GM12878 (cell line): ENCODE results near the gene COA5. TPM values are rescaled to one million over a fixed set of nuclear protein-coding genes. Genes with fewer than 3 reads are reported as not detected.

ENCODE experiments used
- ATAC-seq: fragments of 200-7000 bp; cut with Tn5 transposase; 3 replicates; pipeline ENCODE4 v1.9.1; 2020; ENCODE audit warnings: mild to moderate bottlenecking, moderate library complexity
- BruUV-seq: library from RNA; stranded (reverse); fragments of 400-500 nt; replicated peaks from 2 replicates; lab custom pipeline; 2021; lab: Mats Ljungman, UMichigan
- CTCF ChIA-PET: fragments of 300-600 bp; sonication (Branson Sonifier 250); formaldehyde crosslinking; extraction: SDS; loops from one replicate; lab custom pipeline; 2021; ENCODE audit warnings: inconsistent platforms; lab: Yijun Ruan, JAX
- POLR2A ChIA-PET: fragments of 350-600 bp; formaldehyde crosslinking; extraction: SDS; loops from one replicate; lab custom pipeline; 2021; ENCODE audit warnings: inconsistent platforms; lab: Charles Lee
- RAD21 ChIA-PET: fragments of 300-600 bp; sonication (Branson Sonifier 250); formaldehyde crosslinking; loops from one replicate; lab custom pipeline; 2023; ENCODE audit warnings: antibody characterized with exemption; ENCODE audit not compliant: unreplicated experiment; lab: Charles Lee
- SMC1A ChIA-PET: fragments of 300-600 bp; sonication (Branson Sonifier 250); formaldehyde crosslinking; loops from one replicate; lab custom pipeline; 2023; ENCODE audit not compliant: unreplicated experiment, uncharacterized antibody; lab: Charles Lee
- DNase-seq: peaks from one replicate; pipeline ENCODE4 v3.0.0-alpha.2; 2011; ENCODE audit warnings: low read depth, low spot score
- FAIRE-seq: peaks from 3 replicates; lab custom pipeline; 2011; peaks lifted over from hg19 to GRCh38; lab: Jason Lieb, UNC
- H2AFZ ChIP-seq: 2 replicates; pipeline ENCODE4 v1.6.0; 2011; ENCODE audit warnings: low read depth, low read length, control low read depth; ENCODE audit not compliant: control insufficient read depth
- H3K27ac ChIP-seq: 2 replicates; pipeline ENCODE4 v1.5.1; 2011; ENCODE audit warnings: control low read depth; ENCODE audit not compliant: control insufficient read depth, insufficient read depth
- H3K27me3 ChIP-seq, 2 experiments: replicated peaks in 1 of 2; 2 replicates each; pipeline versions ENCODE4 v1.6.0 to v1.6.1; 2011; ENCODE audit warnings: low read length in 1 of 2; ENCODE audit not compliant: control insufficient read depth in 2 of 2, insufficient read depth in 2 of 2
- H3K36me3 ChIP-seq, 2 experiments: 2 replicates each; pipeline ENCODE4 v1.5.1; 2011; ENCODE audit warnings: low read length in 1 of 2; ENCODE audit not compliant: control insufficient read depth in 2 of 2, insufficient read depth in 2 of 2
- H3K4me1 ChIP-seq: 2 replicates; pipeline ENCODE4 v1.6.1; 2011; ENCODE audit warnings: mild to moderate bottlenecking, low read length, moderate library complexity, mixed read lengths; ENCODE audit not compliant: control insufficient read depth, insufficient read depth
- H3K4me2 ChIP-seq: 2 replicates; pipeline ENCODE4 v1.6.0; 2011; ENCODE audit warnings: control low read depth; ENCODE audit not compliant: control insufficient read depth, insufficient read depth
- H3K4me3 ChIP-seq: fragments of 200-600 bp; sonication (generic); 2 replicates; pipeline ENCODE4 v1.5.1; 2016
- H3K79me2 ChIP-seq: 2 replicates; pipeline ENCODE4 v1.6.0; 2011; ENCODE audit warnings: low read length; ENCODE audit not compliant: control insufficient read depth, insufficient read depth
- H3K9ac ChIP-seq: 2 replicates; pipeline ENCODE4 v1.8.0; 2011; ENCODE audit warnings: low read length, control low read depth, mixed read lengths; ENCODE audit not compliant: control insufficient read depth, insufficient read depth
- H3K9me3 ChIP-seq: replicated peaks from 3 replicates; pipeline ENCODE4 v1.5.1; 2011; ENCODE audit warnings: mild to moderate bottlenecking, low read length; ENCODE audit not compliant: control insufficient read depth, insufficient read depth
- H4K20me1 ChIP-seq: 2 replicates; pipeline ENCODE4 v1.6.0; 2011; ENCODE audit not compliant: control insufficient read depth, insufficient read depth
- ASH2L ChIP-seq: fragments of 300-600, 200-600 bp; sonication (generic); IDR thresholded peaks from 2 replicates; pipeline ENCODE4 v1.6.1; 2017; ENCODE audit warnings: low read depth, mild to moderate bottlenecking, borderline replicate concordance
- BACH1 ChIP-seq: fragments of 450-650 bp; IDR thresholded peaks from 2 replicates; pipeline ENCODE4 v1.6.1; 2017; ENCODE audit warnings: mild to moderate bottlenecking, borderline replicate concordance
- CBFB ChIP-seq: IDR thresholded peaks from 2 replicates; pipeline ENCODE4 v1.6.1; 2016; ENCODE audit warnings: antibody characterized with exemption, low read depth
- IKZF1 ChIP-seq: fragments of 450-650 bp; conservative IDR thresholded peaks from 2 replicates; pipeline ENCODE4 v1.6.1; 2017; ENCODE audit warnings: antibody characterized with exemption, mild to moderate bottlenecking
- MTA3 ChIP-seq: IDR thresholded peaks from 2 replicates; pipeline ENCODE4 v1.6.1; 2012; ENCODE audit warnings: low read length, inconsistent platforms, borderline replicate concordance
- MXI1 ChIP-seq: fragments of 150-350 bp; IDR thresholded peaks from 2 replicates; pipeline ENCODE4 v1.6.1; 2011; ENCODE audit warnings: low read depth, mild to moderate bottlenecking, inconsistent platforms, low read length, improper control_type of control experiment
- NFIC ChIP-seq: IDR thresholded peaks from 2 replicates; pipeline ENCODE4 v1.6.1; 2012; ENCODE audit warnings: low read depth, mild to moderate bottlenecking, inconsistent platforms, low read length, moderate library complexity
- NKRF ChIP-seq: fragments of 450-650 bp; conservative IDR thresholded peaks from 2 replicates; pipeline ENCODE4 v1.6.1; 2017; ENCODE audit warnings: mild to moderate bottlenecking, moderate library complexity
- TCF12 ChIP-seq: IDR thresholded peaks from 2 replicates; pipeline ENCODE4 v1.6.1; 2011; ENCODE audit warnings: low read depth, mild to moderate bottlenecking, low read length
- ZNF274 ChIP-seq: IDR thresholded peaks from one replicate; pipeline ENCODE4 v1.8.0; 2011; ENCODE audit not compliant: insufficient read length, insufficient read depth
- WGBS: methylation state at CpG from one replicate; pipeline ENCODE4 v1.1.6; 2016; ENCODE audit warnings: low lambda C conversion rate; ENCODE audit not compliant: insufficient replicate concordance, insufficient coverage; ENCODE audit errors: missing lambda C conversion rate; 5-methylcytosine and 5-hydroxymethylcytosine counted together
- in situ Hi-C: fragments of 300-500 bp; cut with MboI; formaldehyde crosslinking; loops from 9 replicates; pipeline ENCODE4 v1.14.3; 2018; ENCODE audit warnings: mixed read lengths
- intact Hi-C: fragments of 100-400 bp; cut with micrococcal nuclease; formaldehyde crosslinking; loops from one replicate; pipeline ENCODE4 v1.14.2; 2022; ENCODE audit not compliant: unreplicated experiment
- polyA plus RNA-seq, 11 experiments: library from polyadenylated mRNA; depleted of rRNA in 4 of 11; unstranded in 6 of 11; stranded (reverse) in 5 of 11; fragments of >200 nt; fragmentation: Nextera tagmentation in 4 of 11; fragmentation: Illumina TruSeq in 1 of 11; extraction: Ambion mirVana in 4 of 11; extraction: Trizol in 1 of 11; gene quantifications; 1 replicate in 1 of 11; 2 replicates in 10 of 11; pipeline versions ENCODE4 v1.2.1 to v1.2.3, GENCODE V29; 2011 to 2016; ENCODE audit warnings: inconsistent platforms in 2 of 11, missing spikeins in 2 of 11, low read depth in 1 of 11
- total RNA-seq, 4 experiments: library from RNA; depleted of rRNA in 3 of 4; stranded (reverse); fragments of >200 nt in 3 of 4; fragmentation: Illumina TruSeq in 1 of 4; extraction: Trizol in 1 of 4; gene quantifications; 2 replicates each; pipeline versions ENCODE4 v1.2.1 to v1.2.3, GENCODE V29; 2013 to 2021
- TF ChIP-seq, protein P1 (sequence below): fragments of 450-650 bp; IDR thresholded peaks from 2 replicates; pipeline ENCODE4 v1.6.1; 2017; ENCODE audit warnings: mild to moderate bottlenecking
- TF ChIP-seq, protein P2 (sequence below): fragments of 450-650 bp; formaldehyde crosslinking; IDR thresholded peaks from 2 replicates; pipeline ENCODE4 v1.4.0; 2022; ENCODE audit warnings: mild to moderate bottlenecking, moderate library complexity
- TF ChIP-seq, protein P3 (sequence below): fragments of 450-650 bp; IDR thresholded peaks from 2 replicates; pipeline ENCODE4 v1.6.1; 2017; ENCODE audit warnings: mild to moderate bottlenecking, low read depth, inconsistent platforms; ENCODE audit not compliant: poor library complexity, severe bottlenecking

COA5 gene
- total and polyA plus RNA-seq, 10 of the 15 experiments (the other 5 are each of a cell fraction or from before 2014, with no cell fraction given), result 20.7 to 63.3 (median 37.9) TPM

GRCh38 chr2:98563394-98563793, 44.9 kb downstream of the COA5 start (continued):
- no peak for TF ChIP-seq NKRF
- no peak for TF ChIP-seq BACH1
- no peak for TF ChIP-seq ZNF274
- TF ChIP-seq NFIC, result no peak
- TF ChIP-seq, protein P1, sequence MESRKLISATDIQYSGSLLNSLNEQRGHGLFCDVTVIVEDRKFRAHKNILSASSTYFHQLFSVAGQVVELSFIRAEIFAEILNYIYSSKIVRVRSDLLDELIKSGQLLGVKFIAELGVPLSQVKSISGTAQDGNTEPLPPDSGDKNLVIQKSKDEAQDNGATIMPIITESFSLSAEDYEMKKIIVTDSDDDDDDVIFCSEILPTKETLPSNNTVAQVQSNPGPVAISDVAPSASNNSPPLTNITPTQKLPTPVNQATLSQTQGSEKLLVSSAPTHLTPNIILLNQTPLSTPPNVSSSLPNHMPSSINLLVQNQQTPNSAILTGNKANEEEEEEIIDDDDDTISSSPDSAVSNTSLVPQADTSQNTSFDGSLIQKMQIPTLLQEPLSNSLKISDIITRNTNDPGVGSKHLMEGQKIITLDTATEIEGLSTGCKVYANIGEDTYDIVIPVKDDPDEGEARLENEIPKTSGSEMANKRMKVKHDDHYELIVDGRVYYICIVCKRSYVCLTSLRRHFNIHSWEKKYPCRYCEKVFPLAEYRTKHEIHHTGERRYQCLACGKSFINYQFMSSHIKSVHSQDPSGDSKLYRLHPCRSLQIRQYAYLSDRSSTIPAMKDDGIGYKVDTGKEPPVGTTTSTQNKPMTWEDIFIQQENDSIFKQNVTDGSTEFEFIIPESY, result no peak

DNA sequence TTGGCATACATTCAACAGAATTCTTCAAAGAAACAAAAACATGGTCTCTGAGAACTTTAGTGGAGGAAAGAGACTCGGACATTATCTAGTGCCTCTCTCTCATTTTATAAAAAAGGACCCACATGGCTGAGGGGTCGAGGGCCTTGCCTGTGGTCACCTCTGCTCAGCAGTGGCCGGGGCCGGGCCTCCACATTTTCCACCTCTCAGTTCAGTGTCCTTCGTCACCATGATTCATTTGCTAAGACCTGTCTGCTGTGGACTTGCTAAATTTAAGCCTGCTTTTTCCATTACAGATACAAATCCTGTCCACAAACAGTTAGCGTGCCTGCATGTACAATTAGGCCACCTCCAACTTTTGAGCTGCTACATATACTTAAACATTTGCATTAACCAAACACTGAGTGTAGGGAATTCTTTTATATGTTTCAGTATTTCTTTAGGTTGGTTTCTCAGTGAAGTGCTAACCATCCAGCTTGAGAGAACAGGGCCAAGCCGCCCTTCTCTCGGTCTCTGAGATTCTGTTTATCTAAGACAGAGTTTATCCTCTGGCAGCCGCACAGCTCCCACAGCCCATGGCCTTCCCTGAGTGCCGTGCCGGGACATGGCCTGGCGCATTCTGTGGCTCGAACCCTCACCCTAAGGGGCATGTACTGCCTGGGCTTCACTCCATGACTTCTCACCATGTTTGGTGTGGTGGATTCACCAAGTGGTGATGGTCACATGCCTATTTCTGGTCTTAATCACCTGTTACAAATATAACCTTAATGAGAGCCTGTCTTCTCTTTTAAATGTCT, 46.2 kb downstream of the COA5 start:
- no peaks in the 10 kb centered on the region for H4K20me1 ChIP-seq
- intact Hi-C loops (no loop called here), in situ Hi-C loops (no loop called here)
- no peak for ATAC-seq
- no peak overlapping the region for H3K4me3 ChIP-seq
- ChIA-PET RAD21 (no interaction called here), POLR2A (no interaction called here), SMC1A (interaction anchor here (1.1 to 1.8 kb wide), 3 partner anchors 23 to 149 kb away, joined by 3 read pairs; no protein-coding TSS in a partner anchor), CTCF (no interaction called here)
- no peak for FAIRE-seq
- H3K9ac ChIP-seq, result no peak overlapping the region
- peaks cover 34 to 51% of the 10 kb centered on the region in 2 experiments for H3K36me3 ChIP-seq
- no peak for DNase-seq
- no TSS peak for BruUV-seq
- no peak overlapping the region for H2AFZ ChIP-seq
- no peak overlapping the region for H3K27ac ChIP-seq
- H3K4me1 ChIP-seq, result peaks cover 4% of the 10 kb centered on the region; the same call in 1 of the 2 replicates
- 98% methylated on average over 13 of the region's 13 CpGs for WGBS
- no peaks in the 10 kb centered on the region for H3K27me3 ChIP-seq
- no peaks in the 10 kb centered on the region for H3K79me2 ChIP-seq
- H3K4me2 ChIP-seq, result no peak overlapping the region
- no peaks in the 10 kb centered on the region for H3K9me3 ChIP-seq
- TF ChIP-seq CBFB (no peak), IKZF1 (no peak), TCF12 (no peak), MTA3 (no peak), MXI1 (no peak), ASH2L (no peak)
- TF ChIP-seq, protein P2, sequence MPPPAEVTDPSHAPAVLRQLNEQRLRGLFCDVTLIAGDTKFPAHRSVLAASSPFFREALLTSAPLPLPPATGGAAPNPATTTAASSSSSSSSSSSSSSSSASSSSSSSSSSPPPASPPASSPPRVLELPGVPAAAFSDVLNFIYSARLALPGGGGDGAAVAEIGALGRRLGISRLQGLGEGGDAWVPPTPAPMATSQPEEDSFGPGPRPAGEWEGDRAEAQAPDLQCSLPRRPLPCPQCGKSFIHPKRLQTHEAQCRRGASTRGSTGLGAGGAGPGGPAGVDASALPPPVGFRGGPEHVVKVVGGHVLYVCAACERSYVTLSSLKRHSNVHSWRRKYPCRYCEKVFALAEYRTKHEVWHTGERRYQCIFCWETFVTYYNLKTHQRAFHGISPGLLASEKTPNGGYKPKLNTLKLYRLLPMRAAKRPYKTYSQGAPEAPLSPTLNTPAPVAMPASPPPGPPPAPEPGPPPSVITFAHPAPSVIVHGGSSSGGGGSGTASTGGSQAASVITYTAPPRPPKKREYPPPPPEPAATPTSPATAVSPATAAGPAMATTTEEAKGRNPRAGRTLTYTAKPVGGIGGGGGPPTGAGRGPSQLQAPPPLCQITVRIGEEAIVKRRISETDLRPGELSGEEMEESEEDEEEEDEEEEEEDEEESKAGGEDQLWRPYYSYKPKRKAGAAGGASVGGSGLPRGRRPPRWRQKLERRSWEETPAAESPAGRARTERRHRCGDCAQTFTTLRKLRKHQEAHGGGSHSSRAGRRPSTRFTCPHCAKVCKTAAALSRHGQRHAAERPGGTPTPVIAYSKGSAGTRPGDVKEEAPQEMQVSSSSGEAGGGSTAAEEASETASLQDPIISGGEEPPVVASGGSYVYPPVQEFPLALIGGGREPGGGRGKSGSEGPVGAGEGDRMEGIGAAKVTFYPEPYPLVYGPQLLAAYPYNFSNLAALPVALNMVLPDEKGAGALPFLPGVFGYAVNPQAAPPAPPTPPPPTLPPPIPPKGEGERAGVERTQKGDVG (CRISPR knock-in tag), result no peak
- TF ChIP-seq, protein P3, sequence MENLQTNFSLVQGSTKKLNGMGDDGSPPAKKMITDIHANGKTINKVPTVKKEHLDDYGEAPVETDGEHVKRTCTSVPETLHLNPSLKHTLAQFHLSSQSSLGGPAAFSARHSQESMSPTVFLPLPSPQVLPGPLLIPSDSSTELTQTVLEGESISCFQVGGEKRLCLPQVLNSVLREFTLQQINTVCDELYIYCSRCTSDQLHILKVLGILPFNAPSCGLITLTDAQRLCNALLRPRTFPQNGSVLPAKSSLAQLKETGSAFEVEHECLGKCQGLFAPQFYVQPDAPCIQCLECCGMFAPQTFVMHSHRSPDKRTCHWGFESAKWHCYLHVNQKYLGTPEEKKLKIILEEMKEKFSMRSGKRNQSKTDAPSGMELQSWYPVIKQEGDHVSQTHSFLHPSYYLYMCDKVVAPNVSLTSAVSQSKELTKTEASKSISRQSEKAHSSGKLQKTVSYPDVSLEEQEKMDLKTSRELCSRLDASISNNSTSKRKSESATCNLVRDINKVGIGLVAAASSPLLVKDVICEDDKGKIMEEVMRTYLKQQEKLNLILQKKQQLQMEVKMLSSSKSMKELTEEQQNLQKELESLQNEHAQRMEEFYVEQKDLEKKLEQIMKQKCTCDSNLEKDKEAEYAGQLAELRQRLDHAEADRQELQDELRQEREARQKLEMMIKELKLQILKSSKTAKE, result no peak
